Neural crest cell (in vitro differentiated cells): ENCODE results near the gene AFAP1. TPM values are rescaled to one million over a fixed set of nuclear protein-coding genes. Genes with fewer than 3 reads are reported as not detected.

Source experiments
- DNase-seq: peaks from one replicate; pipeline ENCODE4 v3.0.0; 2021; ENCODE audit warnings: low read depth, mixed read lengths, low spot score
- H3K27ac Mint-ChIP-seq: one replicate; pipeline ENCODE4 v1.8.0; 2021; ENCODE audit warnings: mild to moderate bottlenecking, mixed read lengths; ENCODE audit not compliant: unreplicated experiment
- H3K27me3 Mint-ChIP-seq: 2 replicates; pipeline ENCODE4 v1.8.0; 2021; ENCODE audit warnings: low read depth, mild to moderate bottlenecking, mixed read lengths
- H3K36me3 Mint-ChIP-seq: 2 replicates; pipeline ENCODE4 v1.8.0; 2021; ENCODE audit warnings: low read depth, mild to moderate bottlenecking, mixed read lengths
- H3K4me1 Mint-ChIP-seq: 2 replicates; pipeline ENCODE4 v1.8.0; 2021; ENCODE audit warnings: mixed read lengths
- H3K4me3 Mint-ChIP-seq: one replicate; pipeline ENCODE4 v1.8.0; 2021; ENCODE audit warnings: mild to moderate bottlenecking, mixed read lengths
- H3K9me3 Mint-ChIP-seq: 2 replicates; pipeline ENCODE4 v1.8.0; 2021; ENCODE audit warnings: mixed read lengths
- total RNA-seq: library from RNA; stranded (reverse); gene quantifications from 2 replicates; pipeline ENCODE4 v1.2.1, GENCODE V29; 2021
- TF ChIP-seq, protein P1 (sequence below): fragments of 200-600 bp; sonication (generic); conservative IDR thresholded peaks from 2 replicates; pipeline ENCODE4 v1.5.0; 2021; ENCODE audit warnings: antibody characterized with exemption, mild to moderate bottlenecking

Gene AFAP1
- total RNA-seq, 1 donor from 2014 or later: 28.1 TPM

DNA sequence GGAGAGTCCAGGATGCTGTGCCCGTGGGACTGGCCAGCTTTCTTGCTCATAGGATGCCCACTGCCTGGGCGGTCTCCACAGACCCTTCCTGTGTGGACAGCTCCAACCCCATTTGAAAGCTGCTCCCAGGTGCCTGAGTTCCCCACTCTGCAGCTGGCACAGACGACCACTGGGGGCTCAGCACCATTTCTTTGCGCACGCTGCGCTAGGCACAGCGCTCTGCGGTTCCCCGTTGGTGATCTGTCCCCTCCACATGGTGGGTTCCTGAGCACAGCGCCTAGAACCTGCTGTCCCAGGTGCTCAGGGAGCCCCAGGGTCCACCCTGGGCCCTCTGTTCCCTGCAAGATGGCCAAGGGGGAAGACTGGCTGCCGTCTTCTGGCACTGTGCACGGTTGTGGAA, 45.4 kb upstream of the AFAP1 start:
- no peak overlapping the region for H3K27ac Mint-ChIP-seq
- no peaks in the 10 kb centered on the region for H3K9me3 Mint-ChIP-seq
- H3K36me3 Mint-ChIP-seq: no peaks in the 10 kb centered on the region
- no peak overlapping the region for H3K4me3 Mint-ChIP-seq
- H3K4me1 Mint-ChIP-seq: peaks cover 15% of the 10 kb centered on the region
- DNase-seq: no peak
- H3K27me3 Mint-ChIP-seq: no peaks in the 10 kb centered on the region
- TF ChIP-seq, protein P1, sequence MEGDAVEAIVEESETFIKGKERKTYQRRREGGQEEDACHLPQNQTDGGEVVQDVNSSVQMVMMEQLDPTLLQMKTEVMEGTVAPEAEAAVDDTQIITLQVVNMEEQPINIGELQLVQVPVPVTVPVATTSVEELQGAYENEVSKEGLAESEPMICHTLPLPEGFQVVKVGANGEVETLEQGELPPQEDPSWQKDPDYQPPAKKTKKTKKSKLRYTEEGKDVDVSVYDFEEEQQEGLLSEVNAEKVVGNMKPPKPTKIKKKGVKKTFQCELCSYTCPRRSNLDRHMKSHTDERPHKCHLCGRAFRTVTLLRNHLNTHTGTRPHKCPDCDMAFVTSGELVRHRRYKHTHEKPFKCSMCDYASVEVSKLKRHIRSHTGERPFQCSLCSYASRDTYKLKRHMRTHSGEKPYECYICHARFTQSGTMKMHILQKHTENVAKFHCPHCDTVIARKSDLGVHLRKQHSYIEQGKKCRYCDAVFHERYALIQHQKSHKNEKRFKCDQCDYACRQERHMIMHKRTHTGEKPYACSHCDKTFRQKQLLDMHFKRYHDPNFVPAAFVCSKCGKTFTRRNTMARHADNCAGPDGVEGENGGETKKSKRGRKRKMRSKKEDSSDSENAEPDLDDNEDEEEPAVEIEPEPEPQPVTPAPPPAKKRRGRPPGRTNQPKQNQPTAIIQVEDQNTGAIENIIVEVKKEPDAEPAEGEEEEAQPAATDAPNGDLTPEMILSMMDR: no peak

DNA sequence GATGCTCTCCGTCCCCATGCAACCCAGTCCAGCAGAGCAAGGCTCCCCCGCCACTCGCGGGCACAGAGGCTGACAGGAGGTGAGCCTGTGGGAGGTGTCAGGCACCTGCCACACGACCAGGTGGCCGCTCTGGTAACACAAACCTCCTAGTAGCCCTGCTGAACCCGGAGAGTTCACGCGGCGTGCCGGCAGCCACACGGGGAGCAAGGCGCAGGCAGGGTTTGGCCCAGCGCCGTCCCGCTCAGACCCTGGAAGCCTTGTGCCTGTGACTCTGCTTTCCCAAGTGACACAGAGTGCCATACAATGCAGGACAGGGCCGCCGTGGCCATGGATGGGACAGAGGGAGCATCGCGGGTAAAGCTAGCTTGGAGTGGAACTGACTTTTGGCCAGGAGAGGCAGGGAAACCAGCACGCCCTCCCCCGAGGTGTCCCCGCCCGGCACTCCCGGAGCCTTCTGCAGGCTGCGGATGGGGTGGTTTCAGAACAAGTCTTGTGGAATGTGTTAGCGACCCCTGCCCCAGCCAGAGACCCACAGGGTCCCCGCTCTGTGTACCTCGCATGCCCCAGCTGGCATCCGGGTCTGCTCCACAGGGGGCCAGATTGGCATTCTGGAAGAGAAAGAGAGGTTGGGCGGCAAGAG, 44.7 kb upstream of the AFAP1 start:
- Mint-ChIP-seq H3K9me3 (no peaks in the 10 kb centered on the region), H3K4me3 (no peak overlapping the region)
- no peak for DNase-seq

DNA sequence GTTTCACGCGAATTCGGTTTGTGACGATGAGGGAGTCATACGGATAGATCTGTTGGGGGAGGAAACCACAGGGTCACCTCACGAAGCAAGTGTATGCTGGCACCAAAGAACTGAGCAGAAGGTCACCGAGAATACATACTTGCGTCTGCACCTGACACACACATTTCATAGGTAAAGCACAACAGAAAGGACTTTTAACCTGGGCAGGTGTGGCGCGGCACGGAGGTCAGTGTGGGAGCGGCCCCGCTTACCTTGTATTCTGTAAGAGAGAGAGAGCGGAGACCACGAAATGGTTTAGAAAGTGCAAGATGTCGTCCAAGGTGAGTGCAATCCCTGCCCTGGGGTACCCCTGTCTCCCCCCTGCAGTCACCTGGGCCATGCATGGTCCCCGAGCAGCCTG, 43.6 kb upstream of the AFAP1 start:
- Mint-ChIP-seq H3K27ac (no peak overlapping the region), H3K4me1 (peaks cover 15% of the 10 kb centered on the region), H3K9me3 (no peaks in the 10 kb centered on the region), H3K4me3 (no peak overlapping the region), H3K36me3 (no peaks in the 10 kb centered on the region), H3K27me3 (no peaks in the 10 kb centered on the region)
- no peak for DNase-seq
- TF ChIP-seq, protein P1: no peak

More for the DNA sequence above, 44.7 kb upstream of the AFAP1 start:
- Mint-ChIP-seq H3K36me3 (no peaks in the 10 kb centered on the region), H3K4me1 (peaks cover 15% of the 10 kb centered on the region), H3K27ac (no peak overlapping the region), H3K27me3 (no peaks in the 10 kb centered on the region)
- TF ChIP-seq, protein P1: no peak

DNA sequence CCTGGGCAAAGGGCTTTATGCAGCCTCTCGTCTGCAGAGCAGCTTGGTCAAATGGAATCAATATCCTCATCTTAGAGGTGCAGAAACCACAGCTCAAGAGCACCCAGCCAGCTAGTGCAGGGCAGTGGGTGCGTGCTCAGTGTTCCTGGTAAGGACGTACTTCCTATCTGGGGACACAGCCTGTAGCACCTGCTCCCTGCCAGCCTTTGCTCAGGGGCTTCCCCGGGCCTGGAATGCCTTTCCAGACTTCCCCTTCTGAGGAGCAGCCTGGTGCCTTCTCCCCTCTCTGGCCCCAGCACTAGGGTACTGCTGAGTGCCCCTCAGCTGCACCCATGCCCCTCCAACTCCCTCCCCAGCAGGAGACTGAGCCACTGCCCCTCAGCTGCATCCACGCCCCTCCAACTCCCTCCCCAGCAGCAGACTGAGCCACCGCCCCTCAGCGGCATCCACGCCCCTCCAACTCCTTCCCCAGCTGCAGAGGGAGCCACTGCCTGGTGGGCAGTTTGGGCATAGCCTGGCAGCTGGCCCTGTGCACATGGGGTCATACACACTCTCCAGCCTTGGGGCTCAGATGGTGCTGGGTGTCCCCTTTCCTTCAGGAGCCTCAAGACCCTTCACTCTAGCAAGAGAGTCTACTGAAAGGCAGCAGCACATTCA, 42.2 kb upstream of the AFAP1 start:
- TF ChIP-seq, protein P1: no peak
- Mint-ChIP-seq H3K4me3 (no peak overlapping the region), H3K27me3 (no peaks in the 10 kb centered on the region), H3K36me3 (no peaks in the 10 kb centered on the region), H3K9me3 (no peaks in the 10 kb centered on the region), H3K27ac (no peak overlapping the region), H3K4me1 (peaks cover 10% of the 10 kb centered on the region)
- DNase-seq: no peak

DNA sequence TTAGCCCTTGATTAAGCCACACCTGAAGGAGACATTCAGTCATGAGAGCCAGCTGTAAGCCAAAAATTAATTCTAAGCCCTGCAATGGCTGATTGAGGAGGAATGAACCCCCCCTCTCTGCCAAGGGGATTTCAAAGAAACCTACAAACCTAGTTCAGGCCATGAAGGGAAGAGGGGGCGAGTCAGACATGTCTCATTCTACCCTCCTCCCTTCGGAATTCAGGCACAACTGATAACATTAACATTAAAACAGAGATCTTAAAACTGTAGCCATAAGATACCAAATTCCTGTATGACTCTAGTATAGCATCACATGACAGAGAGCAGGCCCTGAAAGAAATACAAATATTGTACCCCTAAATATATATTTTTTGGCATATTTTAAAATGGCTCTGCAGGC, 40.4 kb upstream of the AFAP1 start:
- TF ChIP-seq, protein P1: no peak
- H3K27me3 Mint-ChIP-seq: no peaks in the 10 kb centered on the region
- no peak overlapping the region for H3K27ac Mint-ChIP-seq
- no peaks in the 10 kb centered on the region for H3K9me3 Mint-ChIP-seq
- H3K4me1 Mint-ChIP-seq: no peaks in the 10 kb centered on the region
- H3K4me3 Mint-ChIP-seq: no peak overlapping the region
- H3K36me3 Mint-ChIP-seq: no peaks in the 10 kb centered on the region
- no peak for DNase-seq
